GM12878 (cell line): Measurements from ENCODE around the gene PPFIA4.

Source experiments
- CBFB ChIP-seq: IDR thresholded peaks from 2 replicates; pipeline ENCODE4 v1.6.1; 2016; ENCODE audit warnings: antibody characterized with exemption, low read depth
- EGR1 ChIP-seq, 2 experiments: IDR thresholded peaks; 1 replicate in 1 of 2; 2 replicates in 1 of 2; pipeline ENCODE4 v1.6.1; 2011 to 2012; ENCODE audit warnings: low read depth in 2 of 2, low read length in 2 of 2, borderline replicate concordance in 1 of 2, mild to moderate bottlenecking in 1 of 2, moderate library complexity in 1 of 2
- JUND ChIP-seq: IDR thresholded peaks from 2 replicates; pipeline ENCODE4 v1.6.1; 2012; ENCODE audit warnings: low read depth, mild to moderate bottlenecking, low read length, improper control_type of control experiment, moderate library complexity
- NFIC ChIP-seq: IDR thresholded peaks from 2 replicates; pipeline ENCODE4 v1.6.1; 2012; ENCODE audit warnings: low read depth, mild to moderate bottlenecking, inconsistent platforms, low read length, moderate library complexity
- POLR2A ChIP-seq: IDR thresholded peaks from 2 replicates; pipeline ENCODE4 v1.6.1; 2011; ENCODE audit warnings: low read depth, mild to moderate bottlenecking, low read length
- RAD21 ChIP-seq: IDR thresholded peaks from 2 replicates; pipeline ENCODE4 v1.6.1; 2011; ENCODE audit warnings: mild to moderate bottlenecking, low read depth, low read length, moderate library complexity; ENCODE audit not compliant: insufficient read depth
- SIN3A ChIP-seq: IDR thresholded peaks from 2 replicates; pipeline ENCODE4 v1.6.1; 2012; ENCODE audit warnings: low read depth, low read length, improper control_type of control experiment
- SREBF1 ChIP-seq: IDR thresholded peaks from 2 replicates; pipeline ENCODE4 v1.6.1; 2012; ENCODE audit warnings: mild to moderate bottlenecking, low read length
- TAF1 ChIP-seq: IDR thresholded peaks from 2 replicates; pipeline ENCODE4 v1.6.1; 2011; ENCODE audit warnings: mild to moderate bottlenecking, low read depth, low read length, borderline replicate concordance
- TBL1XR1 ChIP-seq: IDR thresholded peaks from 2 replicates; pipeline ENCODE4 v1.6.1; 2012; ENCODE audit warnings: low read depth, low read length, improper control_type of control experiment
- ZZZ3 ChIP-seq: IDR thresholded peaks from 2 replicates; pipeline ENCODE4 v1.6.1; 2011; ENCODE audit warnings: low read depth; ENCODE audit not compliant: control insufficient read depth, insufficient read length
- TF ChIP-seq, protein P1 (sequence below): IDR thresholded peaks from 2 replicates; pipeline ENCODE4 v1.6.1; 2012; ENCODE audit warnings: mild to moderate bottlenecking, low read depth, low read length
- TF ChIP-seq, protein P2 (sequence below), 3 experiments: IDR thresholded peaks in 2 of 3; conservative IDR thresholded peaks in 1 of 3; 2 replicates each; pipeline ENCODE4 v1.5.1; 2011; ENCODE audit warnings: low read depth in 3 of 3, low read length in 3 of 3, mild to moderate bottlenecking in 3 of 3, control low read depth in 2 of 3, moderate library complexity in 2 of 3, inconsistent platforms in 1 of 3, mixed read lengths in 1 of 3; ENCODE audit not compliant: control insufficient read depth in 2 of 3, insufficient read depth in 1 of 3; ENCODE audit errors: extremely low read depth in 1 of 3
- TF ChIP-seq, protein P3 (sequence below): fragments of 450-650 bp; IDR thresholded peaks from 2 replicates; pipeline ENCODE4 v1.6.1; 2018; ENCODE audit warnings: mild to moderate bottlenecking, low read depth, moderate library complexity; ENCODE audit not compliant: partially characterized antibody

DNA sequence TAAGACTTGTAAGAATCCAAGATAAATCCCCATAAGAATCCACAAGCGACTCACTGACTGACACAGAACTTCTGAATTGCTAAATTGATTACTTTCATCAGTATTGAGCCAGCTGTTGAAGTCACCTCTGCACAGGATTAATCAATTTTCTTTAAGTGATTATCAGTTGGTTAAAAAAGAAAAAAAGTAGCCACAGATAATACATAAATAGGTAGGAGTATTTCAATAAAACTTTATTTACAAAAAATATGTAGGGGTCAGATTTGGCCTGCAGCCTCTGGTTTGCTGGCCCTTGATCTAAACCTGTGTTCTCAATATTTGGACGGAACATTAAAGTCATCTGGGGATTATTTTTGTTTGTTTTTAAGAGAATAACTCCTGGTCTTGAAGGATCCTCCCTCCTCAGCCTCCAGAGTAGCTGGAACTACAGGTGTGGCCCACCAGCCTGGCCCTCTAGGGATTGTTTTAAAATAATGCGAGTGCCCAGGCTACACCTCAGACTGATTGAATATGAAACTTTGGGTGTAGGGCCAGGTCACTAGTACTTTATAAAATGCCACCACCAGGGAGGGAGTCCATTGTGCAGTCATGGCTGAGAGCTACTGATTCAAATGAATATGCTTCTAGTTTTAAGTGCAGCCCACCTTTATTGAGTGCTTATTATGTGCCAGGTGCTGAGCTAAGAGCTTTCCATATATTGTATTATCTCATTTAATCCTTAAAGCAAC, 25.9 kb upstream of the PPFIA4 start:
- no peak for TF ChIP-seq TAF1
- TF ChIP-seq, protein P1, sequence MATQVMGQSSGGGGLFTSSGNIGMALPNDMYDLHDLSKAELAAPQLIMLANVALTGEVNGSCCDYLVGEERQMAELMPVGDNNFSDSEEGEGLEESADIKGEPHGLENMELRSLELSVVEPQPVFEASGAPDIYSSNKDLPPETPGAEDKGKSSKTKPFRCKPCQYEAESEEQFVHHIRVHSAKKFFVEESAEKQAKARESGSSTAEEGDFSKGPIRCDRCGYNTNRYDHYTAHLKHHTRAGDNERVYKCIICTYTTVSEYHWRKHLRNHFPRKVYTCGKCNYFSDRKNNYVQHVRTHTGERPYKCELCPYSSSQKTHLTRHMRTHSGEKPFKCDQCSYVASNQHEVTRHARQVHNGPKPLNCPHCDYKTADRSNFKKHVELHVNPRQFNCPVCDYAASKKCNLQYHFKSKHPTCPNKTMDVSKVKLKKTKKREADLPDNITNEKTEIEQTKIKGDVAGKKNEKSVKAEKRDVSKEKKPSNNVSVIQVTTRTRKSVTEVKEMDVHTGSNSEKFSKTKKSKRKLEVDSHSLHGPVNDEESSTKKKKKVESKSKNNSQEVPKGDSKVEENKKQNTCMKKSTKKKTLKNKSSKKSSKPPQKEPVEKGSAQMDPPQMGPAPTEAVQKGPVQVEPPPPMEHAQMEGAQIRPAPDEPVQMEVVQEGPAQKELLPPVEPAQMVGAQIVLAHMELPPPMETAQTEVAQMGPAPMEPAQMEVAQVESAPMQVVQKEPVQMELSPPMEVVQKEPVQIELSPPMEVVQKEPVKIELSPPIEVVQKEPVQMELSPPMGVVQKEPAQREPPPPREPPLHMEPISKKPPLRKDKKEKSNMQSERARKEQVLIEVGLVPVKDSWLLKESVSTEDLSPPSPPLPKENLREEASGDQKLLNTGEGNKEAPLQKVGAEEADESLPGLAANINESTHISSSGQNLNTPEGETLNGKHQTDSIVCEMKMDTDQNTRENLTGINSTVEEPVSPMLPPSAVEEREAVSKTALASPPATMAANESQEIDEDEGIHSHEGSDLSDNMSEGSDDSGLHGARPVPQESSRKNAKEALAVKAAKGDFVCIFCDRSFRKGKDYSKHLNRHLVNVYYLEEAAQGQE = no peak
- TF ChIP-seq, protein P2, sequence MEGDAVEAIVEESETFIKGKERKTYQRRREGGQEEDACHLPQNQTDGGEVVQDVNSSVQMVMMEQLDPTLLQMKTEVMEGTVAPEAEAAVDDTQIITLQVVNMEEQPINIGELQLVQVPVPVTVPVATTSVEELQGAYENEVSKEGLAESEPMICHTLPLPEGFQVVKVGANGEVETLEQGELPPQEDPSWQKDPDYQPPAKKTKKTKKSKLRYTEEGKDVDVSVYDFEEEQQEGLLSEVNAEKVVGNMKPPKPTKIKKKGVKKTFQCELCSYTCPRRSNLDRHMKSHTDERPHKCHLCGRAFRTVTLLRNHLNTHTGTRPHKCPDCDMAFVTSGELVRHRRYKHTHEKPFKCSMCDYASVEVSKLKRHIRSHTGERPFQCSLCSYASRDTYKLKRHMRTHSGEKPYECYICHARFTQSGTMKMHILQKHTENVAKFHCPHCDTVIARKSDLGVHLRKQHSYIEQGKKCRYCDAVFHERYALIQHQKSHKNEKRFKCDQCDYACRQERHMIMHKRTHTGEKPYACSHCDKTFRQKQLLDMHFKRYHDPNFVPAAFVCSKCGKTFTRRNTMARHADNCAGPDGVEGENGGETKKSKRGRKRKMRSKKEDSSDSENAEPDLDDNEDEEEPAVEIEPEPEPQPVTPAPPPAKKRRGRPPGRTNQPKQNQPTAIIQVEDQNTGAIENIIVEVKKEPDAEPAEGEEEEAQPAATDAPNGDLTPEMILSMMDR (IDR thresholded peaks at IDR 0.05 in 2 of 3, conservative IDR thresholded peaks at IDR 0.05 in 1 of 3; ENCODE audit: control insufficient read depth in 2 of 3, extremely low read depth in 1 of 3, insufficient read depth in 1 of 3, low read depth in 3 of 3, low read length in 3 of 3) = no peak
- no peak for TF ChIP-seq RAD21
- no peak for TF ChIP-seq TBL1XR1
- TF ChIP-seq POLR2A = no peak
- no peak for TF ChIP-seq SREBF1
- TF ChIP-seq ZZZ3 = no peak
- no peak for TF ChIP-seq JUND
- no peak for TF ChIP-seq NFIC
- TF ChIP-seq, protein P3, sequence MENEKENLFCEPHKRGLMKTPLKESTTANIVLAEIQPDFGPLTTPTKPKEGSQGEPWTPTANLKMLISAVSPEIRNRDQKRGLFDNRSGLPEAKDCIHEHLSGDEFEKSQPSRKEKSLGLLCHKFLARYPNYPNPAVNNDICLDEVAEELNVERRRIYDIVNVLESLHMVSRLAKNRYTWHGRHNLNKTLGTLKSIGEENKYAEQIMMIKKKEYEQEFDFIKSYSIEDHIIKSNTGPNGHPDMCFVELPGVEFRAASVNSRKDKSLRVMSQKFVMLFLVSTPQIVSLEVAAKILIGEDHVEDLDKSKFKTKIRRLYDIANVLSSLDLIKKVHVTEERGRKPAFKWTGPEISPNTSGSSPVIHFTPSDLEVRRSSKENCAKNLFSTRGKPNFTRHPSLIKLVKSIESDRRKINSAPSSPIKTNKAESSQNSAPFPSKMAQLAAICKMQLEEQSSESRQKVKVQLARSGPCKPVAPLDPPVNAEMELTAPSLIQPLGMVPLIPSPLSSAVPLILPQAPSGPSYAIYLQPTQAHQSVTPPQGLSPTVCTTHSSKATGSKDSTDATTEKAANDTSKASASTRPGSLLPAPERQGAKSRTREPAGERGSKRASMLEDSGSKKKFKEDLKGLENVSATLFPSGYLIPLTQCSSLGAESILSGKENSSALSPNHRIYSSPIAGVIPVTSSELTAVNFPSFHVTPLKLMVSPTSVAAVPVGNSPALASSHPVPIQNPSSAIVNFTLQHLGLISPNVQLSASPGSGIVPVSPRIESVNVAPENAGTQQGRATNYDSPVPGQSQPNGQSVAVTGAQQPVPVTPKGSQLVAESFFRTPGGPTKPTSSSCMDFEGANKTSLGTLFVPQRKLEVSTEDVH = no peak
- no peak for TF ChIP-seq SIN3A
- no peak for TF ChIP-seq EGR1 (IDR thresholded peaks at IDR 0.05; ENCODE audit: borderline replicate concordance in 1 of 2, low read depth in 2 of 2, low read length in 2 of 2)
- no peak for TF ChIP-seq CBFB
